Measurements from ENCODE around the gene NFAT5.

NFAT5 gene

GRCh38 chr16:69741519-69741918 is 175.8 kb downstream of the NFAT5 start:
- no peak overlapping the region for H3K27ac Mint-ChIP-seq
- no peaks in the 10 kb centered on the region for H3K27me3 Mint-ChIP-seq
- H3K36me3 Mint-ChIP-seq (ENCODE audit: low read depth) = peaks cover 62% of the 10 kb centered on the region
- H3K9me3 Mint-ChIP-seq = no peaks in the 10 kb centered on the region
- H3K4me3 Mint-ChIP-seq = no peak overlapping the region
- H3K4me1 Mint-ChIP-seq (ENCODE audit: low read depth) = peaks cover 9% of the 10 kb centered on the region

- peaks cover 66% of the 10 kb centered on the region for H3K36me3 Mint-ChIP-seq (ENCODE audit: low read depth)
- H3K4me3 Mint-ChIP-seq = no peak overlapping the region
- peaks cover 9% of the 10 kb centered on the region for H3K4me1 Mint-ChIP-seq (ENCODE audit: low read depth)
- no peak overlapping the region for H3K27ac Mint-ChIP-seq
- no peaks in the 10 kb centered on the region for H3K9me3 Mint-ChIP-seq
- no peaks in the 10 kb centered on the region for H3K27me3 Mint-ChIP-seq
Measured at GRCh38 chr16:69741951-69742904, 176.5 kb downstream of the NFAT5 start.

- no peaks in the 10 kb centered on the region for H3K27me3 Mint-ChIP-seq
- H3K9me3 Mint-ChIP-seq = no peaks in the 10 kb centered on the region
- peak overlapping the region; percentile 10 for H3K27ac Mint-ChIP-seq
- peaks cover 13% of the 10 kb centered on the region for H3K4me1 Mint-ChIP-seq (ENCODE audit: low read depth)
- peaks cover 85% of the 10 kb centered on the region for H3K36me3 Mint-ChIP-seq (ENCODE audit: low read depth)
- no peak overlapping the region for H3K4me3 Mint-ChIP-seq
Measured at GRCh38 chr16:69744363-69745231, 178.8 kb downstream of the NFAT5 start.

- no peaks in the 10 kb centered on the region for H3K9me3 Mint-ChIP-seq
- H3K4me1 Mint-ChIP-seq (ENCODE audit: low read depth) = peaks cover 13% of the 10 kb centered on the region
- H3K36me3 Mint-ChIP-seq (ENCODE audit: low read depth) = peaks cover 81% of the 10 kb centered on the region
- H3K4me3 Mint-ChIP-seq = no peak overlapping the region
- H3K27me3 Mint-ChIP-seq = no peaks in the 10 kb centered on the region
- H3K27ac Mint-ChIP-seq = peak overlapping the region; percentile 21
Measured at GRCh38 chr16:69745232-69745612, 179.5 kb downstream of the NFAT5 start.

GRCh38 chr16:69745959-69746358 is 180.2 kb downstream of the NFAT5 start:
- Mint-ChIP-seq H3K4me1 (ENCODE audit: low read depth) (peaks cover 13% of the 10 kb centered on the region), H3K27ac (no peak overlapping the region), H3K27me3 (no peaks in the 10 kb centered on the region), H3K4me3 (no peak overlapping the region), H3K36me3 (ENCODE audit: low read depth) (peaks cover 83% of the 10 kb centered on the region), H3K9me3 (no peaks in the 10 kb centered on the region)

- no peak overlapping the region for H3K27ac Mint-ChIP-seq
- no peak overlapping the region for H3K4me3 Mint-ChIP-seq
- H3K9me3 Mint-ChIP-seq = no peaks in the 10 kb centered on the region
- H3K36me3 Mint-ChIP-seq (ENCODE audit: low read depth) = peaks cover 84% of the 10 kb centered on the region
- peaks cover 10% of the 10 kb centered on the region for H3K4me1 Mint-ChIP-seq (ENCODE audit: low read depth)
- no peaks in the 10 kb centered on the region for H3K27me3 Mint-ChIP-seq
Measured at GRCh38 chr16:69747115-69747514, 181.3 kb downstream of the NFAT5 start.

- Mint-ChIP-seq H3K4me1 (ENCODE audit: low read depth) (peaks cover 24% of the 10 kb centered on the region), H3K27me3 (no peaks in the 10 kb centered on the region), H3K27ac (peak overlapping the region; percentile 0), H3K9me3 (no peaks in the 10 kb centered on the region), H3K36me3 (ENCODE audit: low read depth) (peaks cover 81% of the 10 kb centered on the region), H3K4me3 (no peak overlapping the region)
Measured at GRCh38 chr16:69748694-69749345, 183.1 kb downstream of the NFAT5 start.

- peaks cover 38% of the 10 kb centered on the region for H3K36me3 Mint-ChIP-seq (ENCODE audit: low read depth)
- H3K27me3 Mint-ChIP-seq = no peaks in the 10 kb centered on the region
- peaks cover 26% of the 10 kb centered on the region for H3K4me1 Mint-ChIP-seq (ENCODE audit: low read depth)
- peak overlapping the region; percentile 100 for H3K4me3 Mint-ChIP-seq
- no peaks in the 10 kb centered on the region for H3K9me3 Mint-ChIP-seq
- peak overlapping the region; percentile 100 for H3K27ac Mint-ChIP-seq
Measured at GRCh38 chr16:69754143-69754468, 188.3 kb downstream of the NFAT5 start.

All from stimulated activated naive CD8-positive, alpha-beta T cell treated with anti-CD3 and anti-CD28 coated beads, Interleukin-15, Interleukin-2, amounts not matched to agents 100 ng/mL and 50 ng/mL, for 24 hours (primary cell).